ENCODE data around the gene SLC39A9.

- TF ChIP-seq POLR2A (IDR thresholded peaks at IDR 0.05), result no peak
- TF ChIP-seq CTCF (IDR thresholded peaks at IDR 0.05), result no peak
These were observed 47.1 kb upstream of the SLC39A9 start for GRCh38 chr14:69351385-69351784.

Measured in esophagus squamous epithelium (tissue), 4 donors.